ES-I3 (cell line): ENCODE data around the gene ISLR2.

Experiments used
- H3K36me3 ChIP-seq: 2 replicates; pipeline ENCODE4 v1.6.1; 2013; ENCODE audit warnings: mild to moderate bottlenecking, low read length, control low read depth, moderate library complexity; ENCODE audit not compliant: insufficient read depth
- H3K4me1 ChIP-seq: 2 replicates; pipeline ENCODE4 v1.6.1; 2013; ENCODE audit warnings: mild to moderate bottlenecking, control low read depth, low read length; ENCODE audit not compliant: insufficient read depth
- H3K9ac ChIP-seq: 2 replicates; pipeline ENCODE4 v1.6.1; 2013; ENCODE audit warnings: low read depth, mild to moderate bottlenecking, low read length, moderate library complexity
- H3K9me3 ChIP-seq: 2 replicates; pipeline ENCODE4 v1.6.1; 2013; ENCODE audit warnings: mild to moderate bottlenecking, low read length, moderate library complexity; ENCODE audit not compliant: control insufficient read depth, insufficient read depth

Gene ISLR2

DNA sequence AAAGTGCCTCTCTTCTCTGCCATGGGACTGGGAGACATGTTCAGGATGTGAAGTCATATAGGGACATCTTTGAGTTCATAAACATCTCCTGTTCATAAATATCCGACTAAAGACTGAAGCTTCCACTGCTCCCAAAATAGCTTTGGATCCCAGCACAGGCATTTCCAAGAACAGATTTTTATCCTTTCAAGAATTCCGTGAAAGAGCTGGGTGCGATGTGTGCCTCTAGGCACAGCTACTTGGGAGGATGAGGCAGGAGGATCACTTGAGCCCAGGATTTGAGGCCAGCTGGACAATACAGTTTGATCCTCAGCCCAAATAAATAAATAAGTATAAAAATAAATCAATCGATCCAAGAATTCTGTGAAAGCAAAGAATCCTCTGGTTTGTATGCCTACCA lies 6.7 kb upstream of the ISLR2 start:
- no peaks in the 10 kb centered on the region for H3K9me3 ChIP-seq
- H3K9ac ChIP-seq = no peak overlapping the region
- H3K36me3 ChIP-seq = no peaks in the 10 kb centered on the region
- H3K4me1 ChIP-seq = peaks cover 15% of the 10 kb centered on the region; the same call in 1 of the 2 replicates

DNA sequence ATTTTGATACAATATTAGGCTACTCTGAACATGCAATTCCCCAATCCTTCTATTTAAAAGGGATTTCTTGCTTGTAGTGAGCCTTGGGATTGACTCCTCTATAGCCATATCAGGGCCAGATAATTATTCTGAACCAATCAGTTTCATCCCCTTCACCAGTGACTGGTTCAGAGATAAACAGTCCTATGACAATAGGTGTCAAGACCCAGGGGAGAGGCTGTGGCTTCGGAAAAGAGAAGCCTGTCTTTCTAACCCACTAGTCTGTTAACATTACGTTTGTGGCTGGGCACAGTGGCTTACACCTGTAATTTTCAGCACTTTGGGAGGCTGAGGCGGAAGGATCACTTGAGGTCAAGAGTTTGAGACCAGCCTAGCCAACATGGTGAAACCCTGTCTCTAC lies 6.2 kb upstream of the ISLR2 start:
- Histone ChIP-seq H3K9ac (no peak overlapping the region), H3K9me3 (no peaks in the 10 kb centered on the region), H3K4me1 (peaks cover 15% of the 10 kb centered on the region; the same call in 1 of the 2 replicates), H3K36me3 (no peaks in the 10 kb centered on the region)

DNA sequence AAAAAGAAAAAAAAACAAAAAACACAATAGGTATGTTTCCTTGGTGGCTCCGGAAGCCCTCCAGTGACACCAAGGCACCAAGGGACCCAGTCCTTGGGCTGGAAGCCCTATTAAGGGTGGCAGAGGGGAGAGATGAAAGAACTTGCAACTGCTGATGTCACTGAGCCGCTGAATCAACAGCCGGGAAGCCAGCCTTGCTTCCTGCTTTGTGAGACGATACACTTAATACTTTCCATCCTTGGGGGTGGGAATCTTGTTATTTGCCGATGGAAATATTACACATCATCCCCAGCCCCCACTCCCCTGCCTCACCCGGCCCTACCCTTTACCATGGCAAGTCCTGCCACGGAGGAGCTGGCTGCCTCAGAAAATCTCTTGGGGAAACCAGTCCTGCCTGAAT lies 5.6 kb upstream of the ISLR2 start:
- no peaks in the 10 kb centered on the region for H3K9me3 ChIP-seq
- H3K36me3 ChIP-seq = no peaks in the 10 kb centered on the region
- H3K4me1 ChIP-seq = peaks cover 15% of the 10 kb centered on the region; the same call in 1 of the 2 replicates
- H3K9ac ChIP-seq = no peak overlapping the region

DNA sequence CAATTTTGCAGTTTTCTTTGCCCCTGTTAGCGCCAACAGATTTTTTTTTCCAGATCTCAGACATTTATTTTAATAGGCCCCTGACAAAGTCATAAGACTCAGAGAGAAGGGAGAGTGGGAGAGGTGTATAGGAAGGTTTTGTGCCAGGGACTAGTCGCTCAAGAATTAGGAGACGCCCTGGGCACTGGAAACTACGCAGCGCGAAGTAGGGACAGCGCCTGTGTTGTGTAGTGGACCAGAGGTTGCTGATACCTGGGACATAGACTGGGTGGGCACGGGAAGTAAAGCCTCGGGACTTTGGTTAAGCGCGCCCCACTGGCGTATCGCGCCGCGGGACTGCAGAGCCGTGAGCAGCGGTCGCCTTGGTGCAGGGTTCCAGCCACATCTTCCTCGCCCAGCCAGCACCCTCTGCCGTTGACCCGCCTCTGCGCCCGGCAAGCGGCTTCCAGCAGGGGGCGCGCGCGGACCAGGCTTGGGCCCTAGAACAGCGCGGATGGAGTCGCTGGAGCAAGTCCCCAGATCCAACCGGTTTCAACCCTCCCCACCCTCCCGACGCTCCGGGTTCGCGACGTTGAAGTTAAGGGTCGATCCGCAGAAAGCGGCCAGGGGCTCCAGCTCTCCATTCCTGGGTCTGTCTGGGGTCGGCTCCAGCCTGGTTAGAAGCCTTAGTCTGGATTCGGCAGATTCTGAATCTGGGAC lies 3.0 kb upstream of the ISLR2 start:
- H3K9me3 ChIP-seq = no peaks in the 10 kb centered on the region; the same call in 1 of the 2 replicates
- peak overlapping the region; percentile 57 for H3K9ac ChIP-seq
- H3K36me3 ChIP-seq = no peaks in the 10 kb centered on the region
- peaks cover 13% of the 10 kb centered on the region; the same call in 1 of the 2 replicates for H3K4me1 ChIP-seq

DNA sequence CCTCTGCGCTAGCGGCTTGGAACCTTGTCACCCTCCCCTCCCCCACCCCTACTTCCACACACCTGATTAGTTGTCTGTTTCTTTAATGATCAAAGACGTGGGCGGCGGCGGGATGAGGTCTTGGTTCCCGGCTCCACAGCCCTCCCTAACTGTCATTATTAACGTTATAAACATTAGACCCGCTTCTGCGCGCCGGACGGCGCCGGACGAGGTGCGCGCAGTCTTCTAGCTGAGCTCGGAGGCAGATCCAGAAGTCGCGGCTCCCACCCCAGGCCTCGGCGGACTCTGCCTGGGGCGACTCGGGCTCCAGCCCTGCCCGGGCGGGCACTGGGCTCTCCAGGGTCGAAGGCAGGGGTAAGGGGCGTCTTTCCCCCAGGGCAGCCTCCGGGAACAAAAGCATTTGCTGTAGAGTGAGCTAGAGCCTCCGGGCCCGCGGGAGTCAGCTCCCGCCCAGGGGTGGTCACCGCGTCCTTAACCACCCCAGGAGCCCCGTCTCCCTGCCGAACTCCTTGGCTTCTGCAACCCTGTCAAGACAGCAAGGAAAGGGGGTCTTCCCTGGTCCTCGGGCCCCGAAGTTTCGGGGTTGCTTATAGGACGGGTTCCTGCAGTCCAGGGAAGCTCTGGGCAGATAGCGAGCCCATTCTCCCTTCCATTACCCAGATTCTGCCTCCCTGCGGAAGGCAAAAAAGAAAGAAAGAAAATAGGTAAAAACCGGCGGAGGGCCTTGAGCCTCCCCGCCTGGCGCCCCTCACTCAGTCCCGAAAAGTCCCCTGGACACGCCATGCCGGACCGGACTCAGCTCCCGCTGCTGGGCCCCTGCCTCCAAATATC lies 2.2 kb upstream of the ISLR2 start:
- no peaks in the 10 kb centered on the region; the same call in 1 of the 2 replicates for H3K9me3 ChIP-seq

DNA sequence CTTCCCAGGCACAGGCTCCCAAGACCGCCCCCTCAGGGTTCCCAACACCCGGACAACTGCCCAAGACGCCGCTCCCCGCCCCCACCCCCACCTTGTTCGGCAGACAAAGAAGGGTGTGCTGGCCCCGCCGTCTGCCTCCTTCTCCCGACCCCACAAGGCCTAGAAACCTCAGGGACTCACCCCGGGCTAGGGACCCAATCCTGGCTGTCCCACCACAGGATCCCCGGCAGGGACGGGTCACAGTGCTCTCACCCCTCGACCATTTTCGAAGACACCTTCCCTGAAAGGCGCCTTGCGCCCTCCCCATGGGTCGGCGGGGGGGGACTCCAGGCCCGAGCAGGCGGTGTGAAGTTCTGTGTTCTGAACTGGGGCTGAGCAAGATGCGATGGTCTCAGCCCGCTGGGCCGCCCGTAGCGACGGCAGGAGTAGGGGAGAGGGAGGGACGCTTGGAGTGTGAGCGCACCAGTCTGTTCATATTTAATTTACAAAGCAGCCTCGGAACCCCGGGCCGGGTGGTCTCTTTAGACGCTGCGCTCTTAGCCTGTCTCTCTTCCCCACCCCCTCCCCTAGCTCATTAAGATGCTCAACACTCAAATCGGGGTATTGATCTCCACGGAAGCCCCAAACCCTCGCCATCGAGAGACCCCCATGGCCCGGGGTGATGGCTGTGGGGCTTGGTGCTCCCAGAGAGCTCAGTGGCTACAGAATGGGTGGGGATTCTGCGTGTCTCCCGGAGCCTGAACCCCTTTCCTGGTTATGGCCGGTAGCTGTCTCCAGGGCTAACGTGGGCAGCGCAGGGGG lies 1.4 kb upstream of the ISLR2 start:
- Histone ChIP-seq H3K9me3 (no peaks in the 10 kb centered on the region; the same call in 1 of the 2 replicates), H3K4me1 (peaks cover 4% of the 10 kb centered on the region; the same call in 1 of the 2 replicates), H3K9ac (peak overlapping the region; percentile 57), H3K36me3 (no peaks in the 10 kb centered on the region)

More for the DNA sequence above, 2.2 kb upstream of the ISLR2 start:
- Histone ChIP-seq H3K36me3 (no peaks in the 10 kb centered on the region), H3K9ac (peak overlapping the region; percentile 57), H3K4me1 (peaks cover 6% of the 10 kb centered on the region; the same call in 1 of the 2 replicates)

DNA sequence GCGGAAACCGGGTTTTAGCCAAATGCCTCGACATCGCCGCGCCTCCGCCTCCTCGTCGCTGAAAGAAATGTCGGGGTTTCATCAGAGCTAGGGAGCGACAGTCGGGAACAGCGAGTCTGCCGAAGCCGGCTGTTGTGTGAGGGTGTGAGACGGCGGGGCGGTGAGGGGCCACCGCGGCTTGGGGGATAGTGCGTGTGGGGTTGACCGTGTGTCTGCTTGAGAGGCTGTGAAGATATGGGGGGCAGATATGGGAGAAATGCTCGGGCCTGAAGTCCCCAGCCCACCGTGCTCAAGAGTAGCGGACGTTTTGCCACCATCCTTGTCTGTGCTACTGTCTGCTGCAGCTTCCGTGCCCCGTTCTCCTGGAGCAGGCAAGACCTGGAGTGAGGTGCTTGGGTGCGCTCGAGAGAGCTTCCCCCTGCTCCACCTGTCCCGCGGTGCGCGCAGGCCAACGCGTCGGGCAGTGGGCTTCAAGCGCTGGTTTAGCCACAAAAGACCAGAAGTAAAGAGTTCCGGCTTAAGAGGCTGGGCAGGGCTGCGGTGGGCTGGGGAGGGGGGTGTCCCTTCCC lies 716 bp upstream of the ISLR2 start:
- peaks cover 4% of the 10 kb centered on the region; the same call in 1 of the 2 replicates for H3K4me1 ChIP-seq
- peak overlapping the region; percentile 57 for H3K9ac ChIP-seq
- no peaks in the 10 kb centered on the region; the same call in 1 of the 2 replicates for H3K9me3 ChIP-seq
- no peaks in the 10 kb centered on the region for H3K36me3 ChIP-seq

DNA sequence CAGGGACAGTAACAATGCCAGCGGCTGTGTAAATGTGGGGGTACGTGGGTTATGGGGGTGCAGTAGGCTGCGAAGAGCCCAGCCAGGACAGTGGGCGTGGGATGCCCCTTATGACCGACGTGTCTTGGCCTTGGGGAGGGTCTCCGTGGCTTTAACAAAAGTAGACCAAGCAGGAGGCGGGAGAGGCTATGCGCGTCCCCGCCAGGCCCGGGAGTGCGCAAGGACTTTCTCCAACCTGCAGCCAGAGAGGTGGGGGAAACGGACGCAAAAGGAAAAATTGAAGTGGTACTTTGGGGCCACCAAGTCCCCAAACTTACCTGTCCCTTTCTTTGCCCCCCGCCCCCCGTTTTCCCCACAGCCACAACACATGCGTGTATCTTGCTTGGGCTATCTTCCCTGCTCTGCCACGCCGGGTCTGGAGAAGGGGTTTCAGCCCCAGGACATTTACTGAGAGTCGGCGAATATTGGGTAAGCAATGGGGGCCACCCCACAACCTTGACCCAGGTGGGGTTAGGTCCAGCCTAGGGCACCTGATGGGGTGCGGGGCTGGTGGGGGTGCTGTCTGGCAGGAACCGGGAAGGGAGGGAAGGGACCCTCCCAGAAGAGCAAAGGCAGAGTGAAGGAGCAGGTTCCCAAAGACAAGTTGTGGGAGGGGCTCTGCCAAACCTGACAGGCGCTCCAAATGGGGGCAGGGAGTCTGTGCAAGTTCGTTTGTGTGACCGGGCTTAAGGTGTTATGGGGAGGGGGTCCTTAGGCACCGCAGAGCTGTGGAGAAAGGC lies 652 bp downstream of the ISLR2 start:
- Histone ChIP-seq H3K4me1 (peaks cover 4% of the 10 kb centered on the region; the same call in 1 of the 2 replicates), H3K9ac (peak overlapping the region; percentile 29; the same call in 1 of the 2 replicates), H3K9me3 (no peaks in the 10 kb centered on the region; the same call in 1 of the 2 replicates), H3K36me3 (no peaks in the 10 kb centered on the region)

DNA sequence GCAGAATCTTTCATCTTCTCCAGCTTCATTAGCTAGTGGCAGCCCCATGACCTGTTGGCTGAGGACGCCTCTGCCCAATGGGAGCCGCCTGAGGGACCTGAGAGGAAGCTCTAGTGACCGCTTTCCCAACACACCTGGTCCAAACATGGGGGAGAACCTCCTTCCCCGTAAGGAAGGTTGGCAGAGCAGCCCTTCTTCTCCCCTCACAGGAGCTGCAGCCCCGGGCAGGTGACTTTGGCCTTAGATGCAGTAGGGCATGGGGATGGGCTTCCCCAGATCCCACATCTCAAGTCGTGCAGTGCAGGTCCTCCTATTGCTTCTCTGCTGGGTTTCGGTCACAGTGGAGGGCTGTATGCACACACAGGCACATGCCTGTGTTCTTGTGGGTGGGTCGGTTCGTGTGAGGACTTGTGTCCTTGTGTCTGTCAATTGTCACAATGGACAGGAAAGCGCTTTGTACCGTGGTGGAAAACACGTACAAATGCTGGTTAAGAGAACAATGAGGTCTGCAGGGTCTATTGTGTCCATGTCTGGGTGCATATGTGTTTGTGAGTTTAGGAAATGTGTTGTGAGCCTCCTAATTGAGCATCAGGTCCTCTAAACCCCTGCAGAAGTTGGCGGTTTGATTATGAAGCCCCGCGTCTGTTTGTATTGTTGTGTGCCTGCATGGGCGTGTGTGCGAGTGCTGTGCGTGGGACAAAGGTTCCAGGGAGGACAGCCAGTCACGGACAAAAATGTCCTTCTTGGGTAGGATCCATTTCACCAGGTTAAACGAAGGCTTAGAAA lies 1.4 kb downstream of the ISLR2 start:
- H3K36me3 ChIP-seq = no peaks in the 10 kb centered on the region
- no peaks in the 10 kb centered on the region; the same call in 1 of the 2 replicates for H3K9me3 ChIP-seq
- peaks cover 4% of the 10 kb centered on the region; the same call in 1 of the 2 replicates for H3K4me1 ChIP-seq
- H3K9ac ChIP-seq = no peak overlapping the region

DNA sequence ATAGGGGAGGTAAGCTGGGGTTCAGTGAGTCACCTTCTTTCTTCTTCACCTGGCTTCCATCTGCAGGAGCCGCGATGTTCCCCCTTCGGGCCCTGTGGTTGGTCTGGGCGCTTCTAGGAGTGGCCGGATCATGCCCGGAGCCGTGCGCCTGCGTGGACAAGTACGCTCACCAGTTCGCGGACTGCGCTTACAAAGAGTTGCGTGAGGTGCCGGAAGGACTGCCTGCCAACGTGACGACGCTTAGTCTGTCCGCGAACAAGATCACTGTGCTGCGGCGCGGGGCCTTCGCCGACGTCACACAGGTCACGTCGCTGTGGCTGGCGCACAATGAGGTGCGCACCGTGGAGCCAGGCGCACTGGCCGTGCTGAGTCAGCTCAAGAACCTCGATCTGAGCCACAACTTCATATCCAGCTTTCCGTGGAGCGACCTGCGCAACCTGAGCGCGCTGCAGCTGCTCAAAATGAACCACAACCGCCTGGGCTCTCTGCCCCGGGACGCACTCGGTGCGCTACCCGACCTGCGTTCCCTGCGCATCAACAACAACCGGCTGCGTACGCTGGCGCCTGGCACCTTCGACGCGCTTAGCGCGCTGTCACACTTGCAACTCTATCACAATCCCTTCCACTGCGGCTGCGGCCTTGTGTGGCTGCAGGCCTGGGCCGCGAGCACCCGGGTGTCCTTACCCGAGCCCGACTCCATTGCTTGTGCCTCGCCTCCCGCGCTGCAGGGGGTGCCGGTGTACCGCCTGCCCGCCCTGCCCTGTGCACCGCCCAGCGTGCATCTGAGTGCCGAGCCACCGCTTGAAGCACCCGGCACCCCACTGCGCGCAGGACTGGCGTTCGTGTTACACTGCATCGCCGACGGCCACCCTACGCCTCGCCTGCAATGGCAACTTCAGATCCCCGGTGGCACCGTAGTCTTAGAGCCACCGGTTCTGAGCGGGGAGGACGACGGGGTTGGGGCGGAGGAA lies 2.6 kb downstream of the ISLR2 start:
- Histone ChIP-seq H3K9ac (peak overlapping the region; percentile 14; the same call in 1 of the 2 replicates), H3K9me3 (no peaks in the 10 kb centered on the region; the same call in 1 of the 2 replicates), H3K4me1 (peaks cover 10% of the 10 kb centered on the region), H3K36me3 (no peaks in the 10 kb centered on the region)

DNA sequence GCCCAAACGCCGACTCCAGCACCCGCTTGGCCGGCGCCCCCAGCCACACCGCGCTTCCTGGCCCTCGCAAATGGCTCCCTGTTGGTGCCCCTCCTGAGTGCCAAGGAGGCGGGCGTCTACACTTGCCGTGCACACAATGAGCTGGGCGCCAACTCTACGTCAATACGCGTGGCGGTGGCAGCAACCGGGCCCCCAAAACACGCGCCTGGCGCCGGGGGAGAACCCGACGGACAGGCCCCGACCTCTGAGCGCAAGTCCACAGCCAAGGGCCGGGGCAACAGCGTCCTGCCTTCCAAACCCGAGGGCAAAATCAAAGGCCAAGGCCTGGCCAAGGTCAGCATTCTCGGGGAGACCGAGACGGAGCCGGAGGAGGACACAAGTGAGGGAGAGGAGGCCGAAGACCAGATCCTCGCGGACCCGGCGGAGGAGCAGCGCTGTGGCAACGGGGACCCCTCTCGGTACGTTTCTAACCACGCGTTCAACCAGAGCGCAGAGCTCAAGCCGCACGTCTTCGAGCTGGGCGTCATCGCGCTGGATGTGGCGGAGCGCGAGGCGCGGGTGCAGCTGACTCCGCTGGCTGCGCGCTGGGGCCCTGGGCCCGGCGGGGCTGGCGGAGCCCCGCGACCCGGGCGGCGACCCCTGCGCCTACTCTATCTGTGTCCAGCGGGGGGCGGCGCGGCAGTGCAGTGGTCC lies 3.5 kb downstream of the ISLR2 start:
- Histone ChIP-seq H3K36me3 (no peaks in the 10 kb centered on the region), H3K4me1 (peaks cover 10% of the 10 kb centered on the region), H3K9ac (peak overlapping the region; percentile 12; the same call in 1 of the 2 replicates), H3K9me3 (no peaks in the 10 kb centered on the region; the same call in 1 of the 2 replicates)
